K562 (cell line): ENCODE measurements around the gene SERPINH1. TPM values are rescaled to one million over a fixed set of nuclear protein-coding genes. Genes with fewer than 3 reads are reported as not detected.
A peak's percentile ranks its signal among the peaks of the same experiment; 100 is the strongest.

Experiments
- CBX3 ChIP-seq, 2 experiments: IDR thresholded peaks; 1 replicate in 1 of 2; 2 replicates in 1 of 2; pipeline ENCODE4 v1.6.1; 2012; ENCODE audit warnings: inconsistent platforms in 2 of 2, low read length in 2 of 2, borderline replicate concordance in 1 of 2, control low read depth in 1 of 2
- CBX8 ChIP-seq: fragments of 200-600 bp; sonication (generic); IDR thresholded peaks from 2 replicates; pipeline ENCODE4 v1.6.1; 2012; ENCODE audit warnings: borderline replicate concordance, mixed run types, low read depth, mild to moderate bottlenecking, moderate library complexity, mixed read lengths, low read length, control low read depth, inconsistent platforms; ENCODE audit not compliant: poor library complexity, severe bottlenecking; ENCODE audit errors: extremely low read depth
- JUNB ChIP-seq: fragments of 450-650 bp; formaldehyde crosslinking; conservative IDR thresholded peaks from 2 replicates; pipeline ENCODE4 v1.4.0; 2020; ENCODE audit warnings: mild to moderate bottlenecking
- RCOR1 ChIP-seq, 2 experiments: IDR thresholded peaks; 2 replicates each; pipeline ENCODE4 v1.6.1; 2012; ENCODE audit warnings: low read depth in 2 of 2, low read length in 2 of 2, borderline replicate concordance in 1 of 2, improper control_type of control experiment in 1 of 2
- TAF1 ChIP-seq: IDR thresholded peaks from 2 replicates; pipeline ENCODE4 v1.6.1; 2011; ENCODE audit warnings: mild to moderate bottlenecking, low read length, moderate library complexity; ENCODE audit not compliant: insufficient read depth, control insufficient read depth, severe bottlenecking; ENCODE audit errors: extremely low read depth
- XRCC3 ChIP-seq: fragments of 450-650 bp; IDR thresholded peaks from 2 replicates; pipeline ENCODE4 v1.6.1; 2017; ENCODE audit warnings: mild to moderate bottlenecking, moderate library complexity
- ZNF140 ChIP-seq: fragments of 250-450 bp; sonication (Bioruptor Pico); IDR thresholded peaks from 2 replicates; pipeline ENCODE4 v1.8.0; 2021; ENCODE audit warnings: moderate library complexity, mild to moderate bottlenecking, inconsistent platforms
- polyA plus RNA-seq, 8 experiments: library from polyadenylated mRNA; depleted of rRNA in 4 of 8; stranded (reverse) in 5 of 8; unstranded in 3 of 8; fragments of >200 nt; fragmentation: Nextera tagmentation in 2 of 8; fragmentation: Illumina TruSeq in 1 of 8; extraction: Ambion mirVana in 2 of 8; extraction: Trizol in 1 of 8; gene quantifications; 2 replicates each; pipeline versions ENCODE4 v1.2.1 to v1.2.3, GENCODE V29; 2011 to 2014; ENCODE audit warnings: inconsistent platforms in 1 of 8, missing spikeins in 1 of 8
- total RNA-seq, 7 experiments: library from RNA; depleted of rRNA in 6 of 7; stranded (reverse); fragments of >200 nt in 6 of 7; fragmentation: Illumina TruSeq in 2 of 7; extraction: Trizol in 2 of 7; gene quantifications; 2 replicates each; pipeline versions ENCODE4 v1.2.1 to v1.2.3, GENCODE V29; 2011 to 2021; ENCODE audit warnings: low replicate concordance in 1 of 7
- TF ChIP-seq, protein P1 (sequence below), 2 experiments: fragments of 450-650 bp; IDR thresholded peaks; 2 replicates each; pipeline ENCODE4 v1.6.1; 2016; ENCODE audit warnings: mild to moderate bottlenecking in 2 of 2, borderline replicate concordance in 1 of 2, low read depth in 1 of 2, moderate library complexity in 1 of 2
- TF ChIP-seq, protein P2 (sequence below): sonication (generic); formaldehyde crosslinking; IDR thresholded peaks from 2 replicates; pipeline ENCODE4 v1.9.0; 2022; ENCODE audit warnings: mild to moderate bottlenecking, missing genetic modification reagents
- TF ChIP-seq, protein P3 (sequence below): fragments of 450-650 bp; IDR thresholded peaks from 2 replicates; pipeline ENCODE4 v1.6.1; 2014; ENCODE audit warnings: low read depth, mild to moderate bottlenecking, moderate library complexity, borderline replicate concordance
- TF ChIP-seq, protein P4 (sequence below): sonication (generic); formaldehyde crosslinking; IDR thresholded peaks from 2 replicates; pipeline ENCODE4 v1.4.0; 2020; ENCODE audit warnings: mild to moderate bottlenecking, missing genetic modification reagents

The SERPINH1 gene
- total and polyA plus RNA-seq, 9 of the 15 experiments (the other 6 are each of a cell fraction or from before 2014, with no cell fraction given) = 2.8 to 106 (median 67.9) TPM

DNA sequence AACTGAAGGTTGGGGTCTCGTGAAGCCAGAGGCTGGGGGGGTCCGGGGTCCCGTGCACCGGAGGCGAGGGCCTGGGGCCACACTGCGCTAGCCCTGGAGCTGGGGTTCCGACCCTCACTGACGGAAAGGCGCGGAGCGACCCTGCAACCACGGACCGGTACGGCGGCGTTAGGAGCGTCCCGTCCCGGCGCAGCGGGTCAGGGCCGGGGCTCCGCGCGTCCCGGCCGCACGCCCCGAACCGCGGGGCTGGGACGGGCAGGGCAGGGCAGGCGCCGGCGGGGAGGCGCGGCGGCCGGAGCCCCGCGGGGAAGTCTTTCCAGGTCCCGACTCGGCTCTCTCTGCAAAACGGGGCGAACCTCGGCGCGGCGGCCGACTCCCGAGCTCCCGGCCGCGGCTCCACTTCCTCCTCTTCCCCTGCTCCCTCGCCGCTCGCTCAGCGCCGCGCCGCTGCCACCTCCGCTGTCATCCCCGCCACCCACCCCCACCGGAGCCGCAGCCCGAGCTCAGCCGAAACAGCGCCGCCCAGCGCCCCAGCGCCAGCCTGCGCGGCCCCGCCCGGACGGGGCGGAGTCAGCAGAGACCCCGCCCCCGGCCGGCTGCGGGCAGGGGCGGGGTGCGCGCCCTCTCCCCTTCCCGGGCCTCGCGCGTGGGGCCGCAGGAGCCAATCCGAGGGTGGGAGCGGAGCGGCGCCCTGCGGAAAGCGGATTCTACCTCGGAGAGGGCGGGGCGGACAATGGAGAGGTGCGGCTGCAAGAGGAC is 36.4 kb upstream of the SERPINH1 start, which contains the start of gene GDPD5 (continued):
- TF ChIP-seq, protein P1, sequence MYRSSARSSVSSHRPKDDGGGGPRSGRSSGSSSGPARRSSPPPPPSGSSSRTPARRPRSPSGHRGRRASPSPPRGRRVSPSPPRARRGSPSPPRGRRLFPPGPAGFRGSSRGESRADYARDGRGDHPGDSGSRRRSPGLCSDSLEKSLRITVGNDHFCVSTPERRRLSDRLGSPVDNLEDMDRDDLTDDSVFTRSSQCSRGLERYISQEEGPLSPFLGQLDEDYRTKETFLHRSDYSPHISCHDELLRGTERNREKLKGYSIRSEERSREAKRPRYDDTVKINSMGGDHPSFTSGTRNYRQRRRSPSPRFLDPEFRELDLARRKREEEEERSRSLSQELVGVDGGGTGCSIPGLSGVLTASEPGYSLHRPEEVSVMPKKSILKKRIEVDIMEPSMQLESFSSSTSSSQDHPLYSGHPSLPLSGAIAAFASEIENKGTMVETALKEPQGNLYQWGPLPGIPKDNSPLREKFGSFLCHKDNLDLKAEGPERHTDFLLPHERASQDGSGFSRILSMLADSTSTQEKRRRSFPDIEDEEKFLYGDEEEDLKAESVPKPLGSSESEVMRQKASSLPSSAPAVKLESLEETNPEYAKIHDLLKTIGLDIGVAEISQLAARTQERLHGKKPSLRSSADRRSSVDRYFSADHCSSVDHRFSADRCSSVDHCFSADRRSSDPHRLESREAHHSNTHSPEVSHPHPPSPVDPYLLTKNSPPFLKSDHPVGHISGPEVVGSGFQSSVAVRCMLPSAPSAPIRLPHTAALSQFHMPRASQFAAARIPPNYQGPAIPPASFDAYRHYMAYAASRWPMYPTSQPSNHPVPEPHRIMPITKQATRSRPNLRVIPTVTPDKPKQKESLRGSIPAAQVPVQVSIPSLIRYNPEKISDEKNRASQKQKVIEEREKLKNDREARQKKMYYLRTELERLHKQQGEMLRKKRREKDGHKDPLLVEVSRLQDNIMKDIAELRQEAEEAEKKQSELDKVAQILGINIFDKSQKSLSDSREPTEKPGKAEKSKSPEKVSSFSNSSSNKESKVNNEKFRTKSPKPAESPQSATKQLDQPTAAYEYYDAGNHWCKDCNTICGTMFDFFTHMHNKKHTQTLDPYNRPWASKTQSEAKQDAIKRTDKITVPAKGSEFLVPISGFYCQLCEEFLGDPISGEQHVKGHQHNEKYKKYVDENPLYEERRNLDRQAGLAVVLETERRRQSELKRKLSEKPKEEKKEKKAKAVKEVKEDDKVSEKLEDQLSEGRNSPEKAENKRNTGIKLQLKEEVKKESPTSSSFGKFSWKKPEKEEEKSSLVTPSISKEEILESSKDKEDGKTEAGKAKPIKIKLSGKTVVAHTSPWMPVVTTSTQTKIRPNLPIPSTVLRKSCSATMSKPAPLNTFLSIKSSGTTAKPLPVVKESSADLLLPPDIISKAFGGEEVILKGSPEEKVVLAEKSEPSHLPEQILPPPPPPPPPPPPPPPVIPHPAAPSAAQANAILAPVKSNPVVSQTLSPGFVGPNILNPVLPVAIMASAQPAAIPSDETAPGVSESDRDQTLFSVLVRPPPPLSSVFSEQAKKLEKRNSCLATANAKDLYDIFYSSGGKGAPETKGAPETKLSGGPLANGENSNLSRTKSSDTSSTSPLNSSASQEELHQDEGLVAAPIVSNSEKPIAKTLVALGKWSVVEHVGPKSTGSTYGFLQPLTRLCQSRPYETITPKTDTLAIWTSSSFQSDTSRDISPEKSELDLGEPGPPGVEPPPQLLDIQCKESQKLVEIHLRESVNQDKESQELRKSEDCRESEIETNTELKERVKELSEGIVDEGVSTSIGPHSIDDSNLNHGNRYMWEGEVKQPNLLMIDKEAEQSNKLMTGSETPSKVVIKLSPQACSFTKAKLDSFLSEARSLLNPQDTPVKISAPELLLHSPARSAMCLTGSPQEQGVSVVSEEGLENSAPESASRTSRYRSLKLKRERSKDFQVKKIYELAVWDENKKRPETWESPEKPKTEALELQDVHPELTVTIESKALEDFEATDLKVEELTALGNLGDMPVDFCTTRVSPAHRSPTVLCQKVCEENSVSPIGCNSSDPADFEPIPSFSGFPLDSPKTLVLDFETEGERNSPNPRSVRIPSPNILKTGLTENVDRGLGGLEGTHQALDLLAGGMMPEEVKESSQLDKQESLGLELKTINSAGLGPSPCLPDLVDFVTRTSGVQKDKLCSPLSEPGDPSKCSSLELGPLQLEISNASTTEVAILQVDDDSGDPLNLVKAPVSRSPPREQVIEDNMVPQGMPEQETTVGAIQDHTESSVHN (IDR thresholded peaks at IDR 0.05; ENCODE audit: borderline replicate concordance in 1 of 2, low read depth in 1 of 2) = no peak
- no peak for TF ChIP-seq JUNB
- TF ChIP-seq XRCC3 = no peak
- TF ChIP-seq ZNF140 (CRISPR knock-in tag) = no peak
- no peak for TF ChIP-seq CBX8
- TF ChIP-seq TAF1 = no peak
- TF ChIP-seq RCOR1 (IDR thresholded peaks at IDR 0.05; ENCODE audit: borderline replicate concordance in 1 of 2, low read depth in 2 of 2, low read length in 2 of 2) = peak in 1 of 2 experiments; percentile 57; a peak in 2 of 4 replicates
- TF ChIP-seq, protein P2, sequence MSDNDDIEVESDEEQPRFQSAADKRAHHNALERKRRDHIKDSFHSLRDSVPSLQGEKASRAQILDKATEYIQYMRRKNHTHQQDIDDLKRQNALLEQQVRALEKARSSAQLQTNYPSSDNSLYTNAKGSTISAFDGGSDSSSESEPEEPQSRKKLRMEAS = peak; percentile 2
- TF ChIP-seq, protein P3, sequence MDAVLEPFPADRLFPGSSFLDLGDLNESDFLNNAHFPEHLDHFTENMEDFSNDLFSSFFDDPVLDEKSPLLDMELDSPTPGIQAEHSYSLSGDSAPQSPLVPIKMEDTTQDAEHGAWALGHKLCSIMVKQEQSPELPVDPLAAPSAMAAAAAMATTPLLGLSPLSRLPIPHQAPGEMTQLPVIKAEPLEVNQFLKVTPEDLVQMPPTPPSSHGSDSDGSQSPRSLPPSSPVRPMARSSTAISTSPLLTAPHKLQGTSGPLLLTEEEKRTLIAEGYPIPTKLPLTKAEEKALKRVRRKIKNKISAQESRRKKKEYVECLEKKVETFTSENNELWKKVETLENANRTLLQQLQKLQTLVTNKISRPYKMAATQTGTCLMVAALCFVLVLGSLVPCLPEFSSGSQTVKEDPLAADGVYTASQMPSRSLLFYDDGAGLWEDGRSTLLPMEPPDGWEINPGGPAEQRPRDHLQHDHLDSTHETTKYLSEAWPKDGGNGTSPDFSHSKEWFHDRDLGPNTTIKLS = 0 out of 2 replicates have a peak, but pooled peaks have one; percentile 34
- TF ChIP-seq CBX3 (IDR thresholded peaks at IDR 0.05; ENCODE audit: borderline replicate concordance in 1 of 2, low read length in 2 of 2) = no peak
- TF ChIP-seq, protein P4, sequence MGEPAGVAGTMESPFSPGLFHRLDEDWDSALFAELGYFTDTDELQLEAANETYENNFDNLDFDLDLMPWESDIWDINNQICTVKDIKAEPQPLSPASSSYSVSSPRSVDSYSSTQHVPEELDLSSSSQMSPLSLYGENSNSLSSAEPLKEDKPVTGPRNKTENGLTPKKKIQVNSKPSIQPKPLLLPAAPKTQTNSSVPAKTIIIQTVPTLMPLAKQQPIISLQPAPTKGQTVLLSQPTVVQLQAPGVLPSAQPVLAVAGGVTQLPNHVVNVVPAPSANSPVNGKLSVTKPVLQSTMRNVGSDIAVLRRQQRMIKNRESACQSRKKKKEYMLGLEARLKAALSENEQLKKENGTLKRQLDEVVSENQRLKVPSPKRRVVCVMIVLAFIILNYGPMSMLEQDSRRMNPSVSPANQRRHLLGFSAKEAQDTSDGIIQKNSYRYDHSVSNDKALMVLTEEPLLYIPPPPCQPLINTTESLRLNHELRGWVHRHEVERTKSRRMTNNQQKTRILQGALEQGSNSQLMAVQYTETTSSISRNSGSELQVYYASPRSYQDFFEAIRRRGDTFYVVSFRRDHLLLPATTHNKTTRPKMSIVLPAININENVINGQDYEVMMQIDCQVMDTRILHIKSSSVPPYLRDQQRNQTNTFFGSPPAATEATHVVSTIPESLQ (CRISPR knock-in tag) = no peak
